Left ventricle myocardium inferior (tissue), 1 donor: ENCODE measurements around the gene COTL1. TPM values are rescaled to one million over a fixed set of nuclear protein-coding genes. Genes with fewer than 3 reads are reported as not detected.
A peak's percentile ranks its signal among the peaks of the same experiment; 100 is the strongest.
"Not testable (repeated sequence)": the region's sequence is repeated elsewhere in the genome, so short reads cannot be mapped to it uniquely, and the experiment has no call there.

Experiments
- DNase-seq: peaks from one replicate; pipeline ENCODE4 v3.0.0-alpha.2; 2020
- H3K27ac ChIP-seq: fragments of 200-600 bp; replicated peaks from 2 replicates; pipeline ENCODE4 v1.8.0; 2021
- H3K27me3 ChIP-seq: fragments of 200-600 bp; 2 replicates; pipeline ENCODE4 v1.8.0; 2021; ENCODE audit warnings: low read depth
- H3K36me3 ChIP-seq: fragments of 200-600 bp; 2 replicates; pipeline ENCODE4 v1.8.0; 2021
- H3K4me1 ChIP-seq: fragments of 200-600 bp; 2 replicates; pipeline ENCODE4 v1.8.0; 2021
- H3K4me3 ChIP-seq: fragments of 200-600 bp; 2 replicates; pipeline ENCODE4 v1.8.0; 2021; ENCODE audit warnings: mild to moderate bottlenecking, moderate library complexity
- H3K9me3 ChIP-seq: fragments of 200-600 bp; replicated peaks from 2 replicates; pipeline ENCODE4 v1.8.0; 2021
- CTCF ChIP-seq: fragments of 200-600 bp; IDR thresholded peaks from 2 replicates; pipeline ENCODE4 v1.8.0; 2021; ENCODE audit warnings: antibody characterized with exemption, mild to moderate bottlenecking, borderline replicate concordance
- intact Hi-C: fragments of 100-400 bp; cut with micrococcal nuclease; formaldehyde crosslinking; loops from one replicate; pipeline ENCODE4 v1.11.0; 2022
- total RNA-seq: library from RNA; stranded (reverse); fragmentation: NEBNext Ultra II Directional; extraction: Animal tissue kit (Norgen Biotek cat#: 25700); gene quantifications from one replicate; pipeline ENCODE4 v1.2.1, GENCODE V29; 2021
- donor health status: DM: no; HTN: yes; CAD: no; lungs with severe emphysema.

COTL1 gene
- total RNA-seq, 1 donor from 2014 or later: 13.3 TPM

- Histone ChIP-seq H3K27ac (no peak overlapping the region), H3K4me3 (no peak overlapping the region), H3K27me3 (no peaks in the 10 kb centered on the region), H3K4me1 (peaks cover 15% of the 10 kb centered on the region), H3K36me3 (no peaks in the 10 kb centered on the region), H3K9me3 (no peaks in the 10 kb centered on the region)
- no peak for DNase-seq
- no peak for TF ChIP-seq CTCF
- intact Hi-C loops: no loop called here
Measured at GRCh38 chr16:84629580-84629979, 11.7 kb upstream of the COTL1 start.

GRCh38 chr16:84628226-84628731 is 10.4 kb upstream of the COTL1 start:
- intact Hi-C loops: no loop called here
- no peak overlapping the region for H3K27ac ChIP-seq
- no peak for TF ChIP-seq CTCF
- H3K36me3 ChIP-seq: no peaks in the 10 kb centered on the region
- H3K4me1 ChIP-seq: peaks cover 7% of the 10 kb centered on the region
- H3K27me3 ChIP-seq: no peaks in the 10 kb centered on the region
- no peak overlapping the region for H3K4me3 ChIP-seq
- H3K9me3 ChIP-seq: no peaks in the 10 kb centered on the region
- DNase-seq: no peak

DNA sequence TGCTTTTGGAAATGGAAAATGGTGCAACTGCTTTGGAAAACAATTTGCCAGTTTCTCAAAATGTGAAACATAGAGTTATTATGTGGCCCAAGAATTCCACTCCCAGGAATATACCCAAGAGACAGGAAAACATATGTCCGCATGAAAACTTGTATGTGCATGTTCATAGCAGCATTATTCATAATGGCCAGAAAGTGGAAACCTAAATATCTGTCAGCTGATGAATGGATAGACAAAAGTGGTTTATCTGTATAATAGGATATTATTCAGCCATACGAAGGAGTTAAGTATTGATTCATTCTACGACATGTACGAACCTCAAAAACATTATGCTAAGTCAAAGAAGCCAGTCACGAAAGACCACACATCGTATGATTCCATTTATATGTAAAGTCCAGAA is 7.7 kb upstream of the COTL1 start:
- H3K9me3 ChIP-seq: no peaks in the 10 kb centered on the region
- H3K36me3 ChIP-seq: no peaks in the 10 kb centered on the region
- H3K27me3 ChIP-seq: no peaks in the 10 kb centered on the region
- intact Hi-C loops: no loop called here
- peaks cover 4% of the 10 kb centered on the region for H3K4me1 ChIP-seq
- DNase-seq: no peak
- H3K4me3 ChIP-seq: no peak overlapping the region
- H3K27ac ChIP-seq: no peak overlapping the region
- no peak for TF ChIP-seq CTCF

GRCh38 chr16:84620913-84621312 is 3.0 kb upstream of the COTL1 start:
- not testable (repeated sequence) for H3K4me3 ChIP-seq, H3K36me3 ChIP-seq
- intact Hi-C loops: loop anchor here (5.0 kb wide), 1 partner anchor 114 kb away; no protein-coding TSS in a partner anchor

GRCh38 chr16:84618581-84619460 is 943 bp upstream of the COTL1 start:
- no peaks in the 10 kb centered on the region for H3K36me3 ChIP-seq
- H3K4me3 ChIP-seq: peak overlapping the region; percentile 86
- H3K27me3 ChIP-seq: peaks cover 13% of the 10 kb centered on the region
- no peak for TF ChIP-seq CTCF
- intact Hi-C loops: no loop called here
- no peak for DNase-seq
- no peaks in the 10 kb centered on the region for H3K9me3 ChIP-seq
- peaks cover 32% of the 10 kb centered on the region for H3K4me1 ChIP-seq
- H3K27ac ChIP-seq: peak overlapping the region; percentile 16

More at GRCh38 chr16:84620913-84621312, 3.0 kb upstream of the COTL1 start:
- not testable (repeated sequence) for DNase-seq, H3K27ac ChIP-seq, H3K9me3 ChIP-seq, H3K27me3 ChIP-seq
- peaks cover 32% of the 10 kb centered on the region for H3K4me1 ChIP-seq
